SH-SY5Y (cell line): ENCODE data around the gene MCF2L2.

Source experiments
- GATA2 ChIP-seq: IDR thresholded peaks from 2 replicates; pipeline ENCODE4 v1.6.1; 2011; ENCODE audit warnings: mild to moderate bottlenecking, low read depth, low read length
- GATA3 ChIP-seq: IDR thresholded peaks from 2 replicates; pipeline ENCODE4 v1.6.1; 2011; ENCODE audit warnings: low read depth, mild to moderate bottlenecking, low read length, moderate library complexity

Gene MCF2L2

DNA sequence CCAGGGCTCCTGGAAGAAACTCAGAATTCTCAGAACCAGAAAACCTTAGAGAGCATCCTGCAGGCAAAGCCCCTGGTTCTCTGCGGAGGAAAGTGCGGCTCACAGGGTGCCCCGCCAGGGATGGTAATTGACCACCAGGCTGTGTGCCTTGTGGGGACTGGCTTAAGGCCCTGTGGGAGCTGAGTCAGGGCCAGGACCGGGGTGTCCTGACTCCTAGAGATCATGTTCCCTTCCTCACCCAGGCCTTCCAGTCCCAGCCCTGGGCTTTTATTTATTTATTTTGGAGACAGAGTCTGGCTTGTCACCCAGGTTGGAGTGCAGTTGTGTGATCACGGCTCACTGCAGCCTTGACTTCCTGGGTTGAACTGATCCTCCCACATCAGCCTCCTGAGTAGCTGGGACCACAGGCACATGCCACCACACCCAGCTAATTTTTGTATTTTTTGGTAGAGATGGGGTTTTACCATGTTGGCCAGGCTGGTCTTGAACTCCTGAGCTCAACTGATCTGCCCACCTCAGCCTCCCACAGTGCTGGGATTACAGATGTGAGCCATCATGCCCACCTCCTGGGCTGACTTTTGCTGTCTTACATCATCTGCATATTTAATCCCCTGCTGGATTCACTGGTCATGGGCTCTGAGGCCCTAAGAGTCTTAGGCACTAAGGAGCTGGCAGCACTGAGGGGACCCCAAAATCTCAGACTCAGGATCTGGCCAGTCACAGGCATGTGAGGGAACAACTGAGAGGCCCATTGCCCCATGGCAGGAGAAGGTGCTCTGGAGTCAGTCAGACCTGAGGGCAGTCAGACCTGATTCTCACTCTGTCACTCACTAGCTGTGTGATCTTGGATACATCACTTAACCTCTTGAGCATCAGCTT is 245.4 kb downstream of the MCF2L2 start:
- TF ChIP-seq GATA2 (no peak), GATA3 (no peak)

GRCh38 chr3:183182073-183182472 is 246.3 kb downstream of the MCF2L2 start:
- TF ChIP-seq GATA3: no peak
- no peak for TF ChIP-seq GATA2

GRCh38 chr3:183181606-183182005 is 246.8 kb downstream of the MCF2L2 start:
- TF ChIP-seq GATA3: no peak
- TF ChIP-seq GATA2: no peak

DNA sequence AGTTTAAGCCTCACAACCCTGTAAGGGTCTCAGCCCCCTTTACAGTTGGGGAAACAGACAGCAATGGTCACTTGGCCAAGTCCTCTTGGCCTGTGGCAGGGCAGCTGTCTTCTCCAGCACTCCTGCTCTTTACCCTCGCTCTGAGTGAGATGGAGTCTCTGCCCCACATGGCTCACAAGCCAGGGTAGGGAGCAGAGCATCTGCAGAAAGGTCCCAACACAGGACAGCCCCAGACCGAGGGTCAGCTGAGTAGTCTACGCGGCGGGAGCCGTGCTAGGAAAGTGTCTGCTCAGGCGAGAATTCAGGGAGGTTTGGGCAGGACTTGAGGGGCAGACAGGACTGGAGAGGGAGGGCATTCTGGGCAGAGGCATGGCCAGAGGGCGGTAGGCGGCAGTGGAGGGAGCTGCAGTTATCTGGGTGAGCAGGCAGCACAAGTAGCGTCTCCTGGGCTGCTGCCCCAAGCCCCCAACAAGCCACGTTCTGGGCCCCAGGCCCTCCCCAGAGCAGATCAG is 247.6 kb downstream of the MCF2L2 start:
- TF ChIP-seq GATA2 (no peak), GATA3 (no peak)

DNA sequence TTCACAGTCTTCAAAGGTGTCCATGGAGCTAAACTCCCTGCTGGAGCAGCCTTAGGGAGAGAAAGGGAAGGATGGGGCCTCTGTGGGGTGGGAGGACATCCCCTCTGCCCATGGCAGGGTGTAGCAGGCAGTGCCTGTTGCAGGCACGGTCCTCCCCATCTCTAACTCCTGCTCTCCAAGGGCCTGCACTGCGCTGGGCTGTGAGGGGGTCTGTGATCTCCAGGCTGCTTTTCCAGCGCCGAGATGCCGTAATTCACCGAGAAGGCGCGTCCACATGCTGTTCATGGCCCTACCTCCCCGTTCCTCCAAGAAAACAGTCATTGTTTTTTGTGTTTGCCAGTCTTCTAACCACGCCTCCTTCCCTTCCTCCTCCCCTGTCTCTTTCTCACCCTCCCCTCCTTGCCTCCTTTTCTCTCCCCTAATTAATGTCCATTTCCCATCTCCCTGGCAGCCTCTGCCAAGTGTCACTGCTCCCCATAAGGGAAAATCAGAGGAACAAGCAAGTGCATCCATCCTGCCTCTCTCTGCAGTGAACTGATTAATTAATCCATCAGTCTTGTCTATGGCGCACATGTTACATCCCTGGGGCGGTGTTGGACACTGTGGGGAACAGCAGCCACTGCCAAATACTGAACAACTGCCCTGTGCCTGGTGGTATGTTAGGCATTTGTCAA is 248.2 kb downstream of the MCF2L2 start:
- no peak for TF ChIP-seq GATA2
- no peak for TF ChIP-seq GATA3

DNA sequence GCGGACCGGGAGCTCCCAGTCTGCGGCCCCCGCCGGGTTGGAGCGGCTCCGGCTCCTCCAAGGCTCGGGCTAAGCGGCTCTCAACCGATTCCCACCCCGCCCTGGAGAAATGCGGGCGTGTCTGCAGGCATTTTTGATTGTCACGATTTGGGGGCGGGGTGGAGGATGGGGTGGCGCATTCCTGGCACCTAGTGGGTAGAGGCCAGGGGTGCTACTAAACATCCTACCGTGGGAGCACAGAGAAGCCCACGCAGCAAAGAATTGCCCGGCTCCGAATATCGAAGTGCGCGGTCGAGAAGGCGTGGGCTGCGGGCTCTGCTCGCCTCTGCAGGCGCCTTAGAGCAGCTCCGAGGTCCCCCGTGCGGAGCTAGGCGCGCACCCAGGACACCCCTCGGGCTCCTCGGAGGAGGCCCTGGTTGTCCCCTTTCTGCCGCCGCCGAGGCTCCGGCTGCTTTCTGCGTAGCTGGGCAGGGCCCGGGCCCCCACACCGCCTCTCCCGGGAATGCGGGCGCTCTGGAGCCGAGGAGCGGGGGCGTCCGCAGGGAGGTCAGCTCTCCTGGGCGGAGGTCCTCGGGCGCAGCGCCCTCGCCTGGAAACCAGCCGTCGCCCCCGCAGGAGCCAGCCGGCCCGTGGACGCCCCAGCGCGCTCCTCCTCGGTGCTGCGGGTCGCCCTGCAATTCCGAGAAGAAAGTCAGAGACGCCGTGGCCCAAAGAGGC is 249.4 kb downstream of the MCF2L2 start:
- TF ChIP-seq GATA3 (no peak), GATA2 (no peak)

DNA sequence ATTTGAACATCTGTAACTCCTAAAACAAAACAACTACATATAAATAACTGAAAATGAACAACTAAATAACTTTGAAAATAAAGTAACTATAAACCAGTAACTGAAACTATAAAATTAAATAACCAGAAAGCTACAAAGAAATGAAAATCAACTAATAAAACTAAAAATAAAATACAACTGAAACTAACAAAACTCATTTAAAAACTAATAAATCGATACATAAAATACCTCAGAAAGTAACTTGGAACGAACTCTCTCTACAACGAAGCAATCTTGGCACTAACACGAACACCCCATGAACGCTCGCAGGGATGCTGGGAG is 249.9 kb downstream of the MCF2L2 start:
- TF ChIP-seq GATA2 (no peak), GATA3 (no peak)

- TF ChIP-seq GATA3 (no peak), GATA2 (no peak)
Measured at GRCh38 chr3:183172051-183172639, 256.3 kb downstream of the MCF2L2 start.

GRCh38 chr3:183163563-183163962 is 264.9 kb downstream of the MCF2L2 start:
- no peak for TF ChIP-seq GATA2
- no peak for TF ChIP-seq GATA3

DNA sequence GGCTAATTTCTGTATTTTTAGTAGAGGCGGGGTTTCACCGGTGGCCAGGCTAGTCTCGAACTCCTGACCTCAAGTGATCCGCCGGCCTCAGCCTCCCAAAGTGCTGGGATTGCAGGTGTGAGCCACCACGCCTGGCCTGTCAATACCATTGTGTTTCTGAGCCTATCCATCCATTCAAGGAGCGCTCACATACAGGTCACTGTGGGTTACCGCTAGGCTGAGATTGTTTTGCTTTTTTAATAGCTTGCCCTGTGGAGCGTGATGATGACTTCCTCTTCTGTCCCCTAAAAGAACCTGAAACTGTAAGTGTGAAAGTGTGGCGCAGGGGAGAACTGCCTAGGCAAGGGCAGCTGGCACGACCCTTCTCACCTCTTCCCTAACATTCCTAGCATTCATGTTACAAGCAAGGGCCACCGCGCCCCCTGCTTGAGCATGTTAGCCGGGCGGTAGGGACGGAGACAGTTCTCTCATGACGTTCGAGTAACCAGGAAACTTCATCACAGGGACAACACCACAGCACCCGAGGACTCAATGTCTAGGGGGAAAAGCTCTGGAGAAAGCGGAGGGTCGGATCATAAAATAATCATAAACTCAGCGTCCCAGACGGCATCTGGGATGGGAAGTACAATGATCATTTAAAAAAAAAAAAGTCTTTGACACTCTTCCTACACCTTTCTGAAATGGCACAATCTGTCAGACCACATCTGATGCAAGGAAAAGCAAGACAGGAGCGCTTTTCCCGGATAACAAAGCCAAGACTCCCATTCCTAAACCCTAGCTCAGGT is 266.7 kb downstream of the MCF2L2 start:
- TF ChIP-seq GATA3: no peak
- no peak for TF ChIP-seq GATA2

- no peak for TF ChIP-seq GATA3
- no peak for TF ChIP-seq GATA2
Measured at GRCh38 chr3:183160616-183161015, 267.8 kb downstream of the MCF2L2 start.

- no peak for TF ChIP-seq GATA2
- TF ChIP-seq GATA3: no peak
Measured at GRCh38 chr3:183159333-183159732, 269.1 kb downstream of the MCF2L2 start.

GRCh38 chr3:183158551-183159006 is 269.8 kb downstream of the MCF2L2 start:
- no peak for TF ChIP-seq GATA3
- no peak for TF ChIP-seq GATA2

- TF ChIP-seq GATA3 (no peak), GATA2 (no peak)
Measured at GRCh38 chr3:183158113-183158512, 270.3 kb downstream of the MCF2L2 start.
